K562 (cell line): ENCODE results near the gene RPLP2. TPM values are rescaled to one million over a fixed set of nuclear protein-coding genes. Genes with fewer than 3 reads are reported as not detected.

Source experiments
- CCNT2 ChIP-seq: IDR thresholded peaks from 2 replicates; pipeline ENCODE4 v1.6.1; 2011; ENCODE audit warnings: borderline replicate concordance, low read depth, mild to moderate bottlenecking, moderate library complexity, mixed read lengths, low read length; ENCODE audit not compliant: insufficient read length; ENCODE audit errors: extremely low read depth
- CHD1 ChIP-seq: fragments of 200-600 bp; sonication (generic); IDR thresholded peaks from one replicate; pipeline ENCODE4 v1.6.1; 2012; ENCODE audit warnings: mild to moderate bottlenecking, moderate library complexity, low read length, inconsistent platforms
- DNMT1 ChIP-seq: fragments of 450-650 bp; IDR thresholded peaks from 2 replicates; pipeline ENCODE4 v1.6.1; 2016; ENCODE audit warnings: antibody characterized with exemption, mild to moderate bottlenecking
- GATA2 ChIP-seq: sonication (generic); formaldehyde crosslinking; IDR thresholded peaks from 2 replicates; pipeline ENCODE4 v1.4.0; 2020; ENCODE audit warnings: mild to moderate bottlenecking, missing genetic modification reagents
- KAT2B ChIP-seq: IDR thresholded peaks from one replicate; pipeline ENCODE4 v1.6.1; 2012; ENCODE audit warnings: low read depth, mild to moderate bottlenecking, control low read depth, inconsistent platforms, low read length, moderate library complexity
- PHF8 ChIP-seq: fragments of 200-600 bp; sonication (generic); IDR thresholded peaks from 2 replicates; pipeline ENCODE4 v1.6.1; 2012; ENCODE audit warnings: mixed run types, mild to moderate bottlenecking, inconsistent platforms, low read length, moderate library complexity, borderline replicate concordance
- RFX5 ChIP-seq: IDR thresholded peaks from 2 replicates; pipeline ENCODE4 v1.6.1; 2011; ENCODE audit warnings: low read depth, mild to moderate bottlenecking, improper control_type of control experiment, low read length
- SMARCE1 ChIP-seq: fragments of 450-650 bp; IDR thresholded peaks from 2 replicates; pipeline ENCODE4 v1.7.1; 2016; ENCODE audit warnings: mild to moderate bottlenecking
- TSC22D4 ChIP-seq: fragments of 450-650 bp; IDR thresholded peaks from 2 replicates; pipeline ENCODE4 v1.6.1; 2016; ENCODE audit warnings: missing genetic modification characterization, missing biosample characterization, control low read depth
- WHSC1 ChIP-seq: IDR thresholded peaks from one replicate; pipeline ENCODE4 v1.6.1; 2012; ENCODE audit warnings: low read length, control low read depth, inconsistent platforms
- XRCC4 ChIP-seq: IDR thresholded peaks from one replicate; pipeline ENCODE4 v1.6.1; 2011; ENCODE audit not compliant: insufficient read depth, insufficient read length; ENCODE audit errors: extremely low read depth
- ZBED1 ChIP-seq: IDR thresholded peaks from 2 replicates; pipeline ENCODE4 v1.6.1; 2014
- ZFPM2 ChIP-seq: fragments of 250-450 bp; sonication (Bioruptor Pico); IDR thresholded peaks from 2 replicates; pipeline ENCODE4 v1.5.1; 2022; ENCODE audit warnings: mild to moderate bottlenecking
- polyA plus RNA-seq, 8 experiments: library from polyadenylated mRNA; depleted of rRNA in 4 of 8; stranded (reverse) in 5 of 8; unstranded in 3 of 8; fragments of >200 nt; fragmentation: Nextera tagmentation in 2 of 8; fragmentation: Illumina TruSeq in 1 of 8; extraction: Ambion mirVana in 2 of 8; extraction: Trizol in 1 of 8; gene quantifications; 2 replicates each; pipeline versions ENCODE4 v1.2.1 to v1.2.3, GENCODE V29; 2011 to 2014; ENCODE audit warnings: inconsistent platforms in 1 of 8, missing spikeins in 1 of 8
- total RNA-seq, 7 experiments: library from RNA; depleted of rRNA in 6 of 7; stranded (reverse); fragments of >200 nt in 6 of 7; fragmentation: Illumina TruSeq in 2 of 7; extraction: Trizol in 2 of 7; gene quantifications; 2 replicates each; pipeline versions ENCODE4 v1.2.1 to v1.2.3, GENCODE V29; 2011 to 2021; ENCODE audit warnings: low replicate concordance in 1 of 7
- TF ChIP-seq, protein P1 (sequence below): fragments of 250-450 bp; sonication (Bioruptor Pico); IDR thresholded peaks from 2 replicates; pipeline ENCODE4 v1.4.0; 2020; ENCODE audit warnings: mild to moderate bottlenecking, moderate library complexity, borderline replicate concordance
- TF ChIP-seq, protein P2 (sequence below): IDR thresholded peaks from 2 replicates; pipeline ENCODE4 v1.6.1; 2014; ENCODE audit warnings: antibody characterized with exemption
- TF ChIP-seq, protein P3 (sequence below): fragments of 200-400 bp; formaldehyde crosslinking; IDR thresholded peaks from 2 replicates; pipeline ENCODE4 v1.6.1; 2017; ENCODE audit warnings: mild to moderate bottlenecking, low read depth, low read length, moderate library complexity
- TF ChIP-seq, protein P4 (sequence below): sonication (generic); formaldehyde crosslinking; IDR thresholded peaks from 2 replicates; pipeline ENCODE4 v1.8.0; 2022; ENCODE audit warnings: mild to moderate bottlenecking, missing genetic modification reagents

Gene RPLP2
- total and polyA plus RNA-seq, 9 of the 15 experiments (the other 6 are each of a cell fraction or from before 2014, with no cell fraction given), result 528 to 3,807 (median 1,633) TPM

DNA sequence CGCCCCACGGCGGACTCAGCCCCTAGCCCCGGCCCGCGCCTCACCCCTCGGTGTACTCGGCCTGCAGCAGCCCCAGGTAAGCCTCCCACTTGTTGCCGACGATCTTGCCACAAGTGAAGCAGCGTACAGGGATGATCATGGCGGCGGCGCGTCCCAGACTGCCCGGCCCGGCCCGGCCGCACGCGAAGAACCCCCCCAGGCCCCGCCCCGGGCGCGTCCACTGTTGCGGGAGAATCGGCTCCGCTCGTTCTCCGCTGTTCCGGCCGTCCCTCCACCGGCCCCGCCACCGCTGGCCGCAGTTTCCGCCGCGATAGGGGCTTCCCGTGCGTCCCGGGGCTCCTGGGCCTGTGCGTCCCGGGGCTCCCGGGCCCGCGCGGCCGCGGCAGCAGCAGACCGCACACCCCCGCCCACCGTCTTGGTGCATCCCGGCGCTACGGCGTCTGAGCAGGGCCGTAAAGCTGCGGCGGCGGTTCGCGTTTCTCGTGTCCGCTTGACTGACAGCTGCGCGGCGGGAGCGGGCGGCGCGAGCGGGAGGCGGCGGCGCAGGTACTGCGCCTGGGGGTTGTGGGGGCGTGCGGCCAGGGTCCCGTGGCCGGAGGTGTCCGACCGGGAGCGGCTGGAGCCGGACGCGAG lies 32.7 kb downstream of the RPLP2 start, which contains the start of the genes POLR2L and TSPAN4 (continued):
- TF ChIP-seq RFX5 (no peak), GATA2 (CRISPR knock-in tag) (no peak), CHD1 (no peak), PHF8 (peak; percentile 87; the same call in 1 of the 2 replicates), ZFPM2 (CRISPR knock-in tag) (no peak), DNMT1 (no peak), ZBED1 (no peak), CCNT2 (peak; percentile 73), KAT2B (no peak), TSC22D4 (tag) (no peak), XRCC4 (no peak), SMARCE1 (no peak), WHSC1 (no peak)
- TF ChIP-seq, protein P1, sequence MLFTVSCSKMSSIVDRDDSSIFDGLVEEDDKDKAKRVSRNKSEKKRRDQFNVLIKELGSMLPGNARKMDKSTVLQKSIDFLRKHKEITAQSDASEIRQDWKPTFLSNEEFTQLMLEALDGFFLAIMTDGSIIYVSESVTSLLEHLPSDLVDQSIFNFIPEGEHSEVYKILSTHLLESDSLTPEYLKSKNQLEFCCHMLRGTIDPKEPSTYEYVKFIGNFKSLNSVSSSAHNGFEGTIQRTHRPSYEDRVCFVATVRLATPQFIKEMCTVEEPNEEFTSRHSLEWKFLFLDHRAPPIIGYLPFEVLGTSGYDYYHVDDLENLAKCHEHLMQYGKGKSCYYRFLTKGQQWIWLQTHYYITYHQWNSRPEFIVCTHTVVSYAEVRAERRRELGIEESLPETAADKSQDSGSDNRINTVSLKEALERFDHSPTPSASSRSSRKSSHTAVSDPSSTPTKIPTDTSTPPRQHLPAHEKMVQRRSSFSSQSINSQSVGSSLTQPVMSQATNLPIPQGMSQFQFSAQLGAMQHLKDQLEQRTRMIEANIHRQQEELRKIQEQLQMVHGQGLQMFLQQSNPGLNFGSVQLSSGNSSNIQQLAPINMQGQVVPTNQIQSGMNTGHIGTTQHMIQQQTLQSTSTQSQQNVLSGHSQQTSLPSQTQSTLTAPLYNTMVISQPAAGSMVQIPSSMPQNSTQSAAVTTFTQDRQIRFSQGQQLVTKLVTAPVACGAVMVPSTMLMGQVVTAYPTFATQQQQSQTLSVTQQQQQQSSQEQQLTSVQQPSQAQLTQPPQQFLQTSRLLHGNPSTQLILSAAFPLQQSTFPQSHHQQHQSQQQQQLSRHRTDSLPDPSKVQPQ, result no peak
- TF ChIP-seq, protein P2, sequence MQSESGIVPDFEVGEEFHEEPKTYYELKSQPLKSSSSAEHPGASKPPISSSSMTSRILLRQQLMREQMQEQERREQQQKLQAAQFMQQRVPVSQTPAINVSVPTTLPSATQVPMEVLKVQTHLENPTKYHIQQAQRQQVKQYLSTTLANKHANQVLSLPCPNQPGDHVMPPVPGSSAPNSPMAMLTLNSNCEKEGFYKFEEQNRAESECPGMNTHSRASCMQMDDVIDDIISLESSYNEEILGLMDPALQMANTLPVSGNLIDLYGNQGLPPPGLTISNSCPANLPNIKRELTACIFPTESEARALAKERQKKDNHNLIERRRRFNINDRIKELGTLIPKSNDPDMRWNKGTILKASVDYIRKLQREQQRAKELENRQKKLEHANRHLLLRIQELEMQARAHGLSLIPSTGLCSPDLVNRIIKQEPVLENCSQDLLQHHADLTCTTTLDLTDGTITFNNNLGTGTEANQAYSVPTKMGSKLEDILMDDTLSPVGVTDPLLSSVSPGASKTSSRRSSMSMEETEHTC, result no peak
- TF ChIP-seq, protein P3, sequence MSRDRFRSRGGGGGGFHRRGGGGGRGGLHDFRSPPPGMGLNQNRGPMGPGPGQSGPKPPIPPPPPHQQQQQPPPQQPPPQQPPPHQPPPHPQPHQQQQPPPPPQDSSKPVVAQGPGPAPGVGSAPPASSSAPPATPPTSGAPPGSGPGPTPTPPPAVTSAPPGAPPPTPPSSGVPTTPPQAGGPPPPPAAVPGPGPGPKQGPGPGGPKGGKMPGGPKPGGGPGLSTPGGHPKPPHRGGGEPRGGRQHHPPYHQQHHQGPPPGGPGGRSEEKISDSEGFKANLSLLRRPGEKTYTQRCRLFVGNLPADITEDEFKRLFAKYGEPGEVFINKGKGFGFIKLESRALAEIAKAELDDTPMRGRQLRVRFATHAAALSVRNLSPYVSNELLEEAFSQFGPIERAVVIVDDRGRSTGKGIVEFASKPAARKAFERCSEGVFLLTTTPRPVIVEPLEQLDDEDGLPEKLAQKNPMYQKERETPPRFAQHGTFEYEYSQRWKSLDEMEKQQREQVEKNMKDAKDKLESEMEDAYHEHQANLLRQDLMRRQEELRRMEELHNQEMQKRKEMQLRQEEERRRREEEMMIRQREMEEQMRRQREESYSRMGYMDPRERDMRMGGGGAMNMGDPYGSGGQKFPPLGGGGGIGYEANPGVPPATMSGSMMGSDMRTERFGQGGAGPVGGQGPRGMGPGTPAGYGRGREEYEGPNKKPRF, result no peak
- TF ChIP-seq, protein P4, sequence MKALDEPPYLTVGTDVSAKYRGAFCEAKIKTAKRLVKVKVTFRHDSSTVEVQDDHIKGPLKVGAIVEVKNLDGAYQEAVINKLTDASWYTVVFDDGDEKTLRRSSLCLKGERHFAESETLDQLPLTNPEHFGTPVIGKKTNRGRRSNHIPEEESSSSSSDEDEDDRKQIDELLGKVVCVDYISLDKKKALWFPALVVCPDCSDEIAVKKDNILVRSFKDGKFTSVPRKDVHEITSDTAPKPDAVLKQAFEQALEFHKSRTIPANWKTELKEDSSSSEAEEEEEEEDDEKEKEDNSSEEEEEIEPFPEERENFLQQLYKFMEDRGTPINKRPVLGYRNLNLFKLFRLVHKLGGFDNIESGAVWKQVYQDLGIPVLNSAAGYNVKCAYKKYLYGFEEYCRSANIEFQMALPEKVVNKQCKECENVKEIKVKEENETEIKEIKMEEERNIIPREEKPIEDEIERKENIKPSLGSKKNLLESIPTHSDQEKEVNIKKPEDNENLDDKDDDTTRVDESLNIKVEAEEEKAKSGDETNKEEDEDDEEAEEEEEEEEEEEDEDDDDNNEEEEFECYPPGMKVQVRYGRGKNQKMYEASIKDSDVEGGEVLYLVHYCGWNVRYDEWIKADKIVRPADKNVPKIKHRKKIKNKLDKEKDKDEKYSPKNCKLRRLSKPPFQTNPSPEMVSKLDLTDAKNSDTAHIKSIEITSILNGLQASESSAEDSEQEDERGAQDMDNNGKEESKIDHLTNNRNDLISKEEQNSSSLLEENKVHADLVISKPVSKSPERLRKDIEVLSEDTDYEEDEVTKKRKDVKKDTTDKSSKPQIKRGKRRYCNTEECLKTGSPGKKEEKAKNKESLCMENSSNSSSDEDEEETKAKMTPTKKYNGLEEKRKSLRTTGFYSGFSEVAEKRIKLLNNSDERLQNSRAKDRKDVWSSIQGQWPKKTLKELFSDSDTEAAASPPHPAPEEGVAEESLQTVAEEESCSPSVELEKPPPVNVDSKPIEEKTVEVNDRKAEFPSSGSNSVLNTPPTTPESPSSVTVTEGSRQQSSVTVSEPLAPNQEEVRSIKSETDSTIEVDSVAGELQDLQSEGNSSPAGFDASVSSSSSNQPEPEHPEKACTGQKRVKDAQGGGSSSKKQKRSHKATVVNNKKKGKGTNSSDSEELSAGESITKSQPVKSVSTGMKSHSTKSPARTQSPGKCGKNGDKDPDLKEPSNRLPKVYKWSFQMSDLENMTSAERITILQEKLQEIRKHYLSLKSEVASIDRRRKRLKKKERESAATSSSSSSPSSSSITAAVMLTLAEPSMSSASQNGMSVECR (CRISPR knock-in tag), result peak; percentile 97
